ENCODE data around the gene UQCRQ.

UQCRQ gene

DNA sequence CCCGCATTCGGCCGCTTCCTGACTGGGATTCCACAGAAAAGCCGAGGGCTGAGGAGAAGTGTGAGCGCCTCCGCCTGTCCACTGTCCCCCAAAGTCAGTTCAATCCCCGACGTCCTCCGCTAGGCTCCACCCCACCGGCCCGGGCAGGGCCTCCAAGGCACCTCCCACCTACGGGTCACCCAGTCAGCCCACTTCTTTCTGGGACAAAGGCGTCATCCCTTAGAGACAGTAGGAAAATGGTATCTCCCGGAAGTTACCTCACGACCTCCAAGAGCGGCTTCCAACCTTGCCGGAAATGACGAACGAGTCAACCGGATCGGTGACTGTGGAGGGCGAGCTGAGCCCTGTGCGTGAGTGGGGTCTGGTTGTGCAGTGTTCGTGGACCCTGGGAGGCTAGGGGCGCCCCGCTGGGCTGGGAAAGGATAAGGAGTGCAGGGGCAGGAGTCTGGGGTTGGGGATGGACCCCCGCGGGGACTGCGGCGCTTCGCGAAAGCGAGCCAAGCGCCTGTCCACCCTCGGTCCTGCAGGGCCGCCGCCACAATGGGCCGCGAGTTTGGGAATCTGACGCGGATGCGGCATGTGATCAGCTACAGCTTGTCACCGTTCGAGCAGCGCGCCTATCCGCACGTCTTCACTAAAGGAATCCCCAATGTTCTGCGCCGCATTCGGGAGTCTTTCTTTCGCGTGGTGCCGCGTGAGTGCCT lies at the start of gene UQCRQ, which contains the start of gene GDF9:
Gene UQCRQ, plus strand, starts transcription at position 301 of the 704 bp plus-strand sequence. Its CDS starts 240 bp downstream, at position 541.
Gene GDF9, minus strand, starts transcription at position 128 of the 704 bp plus-strand sequence. CDS start 1,936 bp downstream, outside the sequence.
- peak within 1 kb of the TSS; percentile 86 for H3K9ac ChIP-seq (ENCODE audit: low read length)
- peaks cover 20% of the 10 kb centered on the region for H3K79me2 ChIP-seq (ENCODE audit: low read length)
- H3K36me3 ChIP-seq (replicated peaks; ENCODE audit: low read depth, low read length) = peaks cover 8% of the 10 kb centered on the region
- peak within 1 kb of the TSS; percentile 98 for H3K4me2 ChIP-seq (ENCODE audit: low read length)
- peak within 1 kb of the TSS; percentile 72 for H2AFZ ChIP-seq (ENCODE audit: low read depth, low read length)
- H3K27ac ChIP-seq (ENCODE audit: low read length) = peak within 1 kb of the TSS; percentile 29; the same call in 1 of the 2 replicates
- H4K20me1 ChIP-seq (ENCODE audit: insufficient read depth, low read length) = no peaks in the 10 kb centered on the region
- no peaks in the 10 kb centered on the region for H3K9me3 ChIP-seq (ENCODE audit: insufficient read depth, low read length)
- H3K4me3 ChIP-seq (ENCODE audit: low read length) = peak within 1 kb of the TSS; percentile 99
- no peak for TF ChIP-seq EZH2phosphoT487 (IDR thresholded peaks at IDR 0.05; ENCODE audit: low read depth)
- TF ChIP-seq, protein P1, sequence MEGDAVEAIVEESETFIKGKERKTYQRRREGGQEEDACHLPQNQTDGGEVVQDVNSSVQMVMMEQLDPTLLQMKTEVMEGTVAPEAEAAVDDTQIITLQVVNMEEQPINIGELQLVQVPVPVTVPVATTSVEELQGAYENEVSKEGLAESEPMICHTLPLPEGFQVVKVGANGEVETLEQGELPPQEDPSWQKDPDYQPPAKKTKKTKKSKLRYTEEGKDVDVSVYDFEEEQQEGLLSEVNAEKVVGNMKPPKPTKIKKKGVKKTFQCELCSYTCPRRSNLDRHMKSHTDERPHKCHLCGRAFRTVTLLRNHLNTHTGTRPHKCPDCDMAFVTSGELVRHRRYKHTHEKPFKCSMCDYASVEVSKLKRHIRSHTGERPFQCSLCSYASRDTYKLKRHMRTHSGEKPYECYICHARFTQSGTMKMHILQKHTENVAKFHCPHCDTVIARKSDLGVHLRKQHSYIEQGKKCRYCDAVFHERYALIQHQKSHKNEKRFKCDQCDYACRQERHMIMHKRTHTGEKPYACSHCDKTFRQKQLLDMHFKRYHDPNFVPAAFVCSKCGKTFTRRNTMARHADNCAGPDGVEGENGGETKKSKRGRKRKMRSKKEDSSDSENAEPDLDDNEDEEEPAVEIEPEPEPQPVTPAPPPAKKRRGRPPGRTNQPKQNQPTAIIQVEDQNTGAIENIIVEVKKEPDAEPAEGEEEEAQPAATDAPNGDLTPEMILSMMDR (IDR thresholded peaks at IDR 0.05; ENCODE audit: low read depth, low read length) = peak; percentile 30
- peaks cover 14% of the 10 kb centered on the region for H3K4me1 ChIP-seq (ENCODE audit: low read length)
- H3K27me3 ChIP-seq (ENCODE audit: low read depth, low read length) = no peaks in the 10 kb centered on the region

DNA sequence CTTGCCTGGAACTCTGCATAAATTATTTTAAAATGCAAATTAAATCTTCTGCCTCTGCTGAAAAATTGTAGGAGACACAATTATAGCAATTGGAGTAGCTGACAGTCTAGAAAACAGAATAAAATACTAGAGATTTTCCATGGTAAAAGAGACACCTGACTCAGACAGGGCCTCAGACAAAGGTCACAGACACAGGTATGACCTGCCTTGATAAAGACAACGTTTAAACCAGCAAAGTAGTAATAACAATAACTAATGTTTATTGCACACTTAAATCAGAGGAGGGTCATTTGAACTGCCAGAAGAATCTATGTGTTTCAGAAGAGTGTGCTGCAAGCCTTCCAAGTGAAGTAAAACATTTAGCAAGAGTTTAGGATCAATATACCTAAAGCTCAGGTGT lies 49.4 kb upstream of the UQCRQ start:
- Histone ChIP-seq H3K27me3 (ENCODE audit: low read depth, low read length) (0 out of 2 replicates have a peak, but pooled peaks cover 4% of the 10 kb centered on the region), H3K4me2 (ENCODE audit: low read length) (no peak overlapping the region), H3K4me3 (ENCODE audit: low read length) (no peak overlapping the region), H3K9me3 (ENCODE audit: insufficient read depth, low read length) (no peaks in the 10 kb centered on the region), H3K79me2 (ENCODE audit: low read length) (no peaks in the 10 kb centered on the region), H2AFZ (ENCODE audit: low read depth, low read length) (no peak overlapping the region), H3K4me1 (ENCODE audit: low read length) (0 out of 2 replicates have a peak, but pooled peaks cover 6% of the 10 kb centered on the region), H3K27ac (ENCODE audit: low read length) (no peak overlapping the region), H3K36me3 (replicated peaks; ENCODE audit: low read depth, low read length) (no peaks in the 10 kb centered on the region), H4K20me1 (ENCODE audit: insufficient read depth, low read length) (no peaks in the 10 kb centered on the region), H3K9ac (ENCODE audit: low read length) (no peak overlapping the region)
- TF ChIP-seq, protein P1 (IDR thresholded peaks at IDR 0.05; ENCODE audit: low read depth, low read length) = no peak
- no peak for TF ChIP-seq EZH2phosphoT487 (IDR thresholded peaks at IDR 0.05; ENCODE audit: low read depth)

DNA sequence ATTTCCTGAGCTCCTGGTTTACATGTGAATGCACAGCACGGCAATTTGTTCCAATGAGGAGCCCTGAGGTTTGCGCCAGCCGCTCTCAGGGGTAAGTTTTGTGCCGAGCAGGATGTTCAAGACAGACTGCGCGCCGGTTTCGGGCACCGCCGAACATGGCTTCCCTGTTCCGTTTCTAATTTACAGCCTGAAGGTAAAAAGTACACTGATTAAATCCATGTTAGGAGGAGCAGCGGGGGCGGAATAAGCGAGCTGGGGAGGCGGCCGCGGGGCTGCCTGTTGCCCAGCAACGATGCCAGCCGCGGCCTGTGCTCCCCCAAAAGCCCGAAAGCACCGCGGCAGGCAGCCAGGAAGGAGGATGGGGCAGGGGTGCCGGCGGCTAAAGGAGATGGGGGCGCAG lies 47.0 kb upstream of the UQCRQ start:
- 0 out of 2 replicates have a peak, but pooled peaks cover 6% of the 10 kb centered on the region for H3K4me1 ChIP-seq (ENCODE audit: low read length)
- no peak overlapping the region for H3K27ac ChIP-seq (ENCODE audit: low read length)
- no peaks in the 10 kb centered on the region for H3K79me2 ChIP-seq (ENCODE audit: low read length)
- no peaks in the 10 kb centered on the region for H3K9me3 ChIP-seq (ENCODE audit: insufficient read depth, low read length)
- H2AFZ ChIP-seq (ENCODE audit: low read depth, low read length) = peak overlapping the region; percentile 95
- peak overlapping the region; percentile 87 for H3K4me2 ChIP-seq (ENCODE audit: low read length)
- no peaks in the 10 kb centered on the region for H3K27me3 ChIP-seq (ENCODE audit: low read depth, low read length)
- H3K9ac ChIP-seq (ENCODE audit: low read length) = peak overlapping the region; percentile 67
- no peaks in the 10 kb centered on the region for H3K36me3 ChIP-seq (replicated peaks; ENCODE audit: low read depth, low read length)
- H3K4me3 ChIP-seq (ENCODE audit: low read length) = peak overlapping the region; percentile 89
- TF ChIP-seq, protein P1 (IDR thresholded peaks at IDR 0.05; ENCODE audit: low read depth, low read length) = no peak
- TF ChIP-seq EZH2phosphoT487 (IDR thresholded peaks at IDR 0.05; ENCODE audit: low read depth) = no peak
- no peaks in the 10 kb centered on the region for H4K20me1 ChIP-seq (ENCODE audit: insufficient read depth, low read length)

DNA sequence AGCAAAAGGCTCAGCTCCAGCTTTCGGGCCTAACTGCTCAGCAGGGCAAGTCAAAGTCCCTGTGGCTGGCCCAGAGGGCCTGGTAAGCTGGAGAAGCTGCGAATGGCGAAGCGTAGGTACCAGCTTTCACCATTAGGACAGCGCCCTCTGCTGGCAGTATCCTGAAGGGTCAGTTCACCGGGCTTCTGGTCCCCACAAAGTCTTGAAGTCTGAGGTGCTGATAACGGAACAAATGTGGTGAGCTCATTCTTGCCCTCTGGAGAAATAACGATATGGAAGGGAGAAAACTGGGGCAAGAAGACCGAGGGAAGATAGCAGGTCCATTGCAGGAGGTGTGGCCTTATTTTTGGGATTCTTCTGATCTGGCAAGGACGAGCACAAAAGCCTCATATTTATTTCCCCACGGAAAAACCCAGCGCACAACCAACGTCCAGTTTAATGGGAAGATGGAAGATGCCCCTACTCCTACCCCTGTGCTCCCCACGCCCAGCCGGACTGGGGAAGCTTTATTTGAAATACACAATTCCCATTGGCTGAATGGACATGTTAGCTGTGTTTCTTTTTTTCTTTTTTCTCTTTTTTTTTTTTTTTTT lies 46.2 kb upstream of the UQCRQ start:
- H3K4me3 ChIP-seq (ENCODE audit: low read length) = peak overlapping the region; percentile 89
- no peaks in the 10 kb centered on the region for H4K20me1 ChIP-seq (ENCODE audit: insufficient read depth, low read length)
- H3K9ac ChIP-seq (ENCODE audit: low read length) = peak overlapping the region; percentile 67
- TF ChIP-seq EZH2phosphoT487 (IDR thresholded peaks at IDR 0.05; ENCODE audit: low read depth) = no peak
- TF ChIP-seq, protein P1 (IDR thresholded peaks at IDR 0.05; ENCODE audit: low read depth, low read length) = peak; percentile 80
- H2AFZ ChIP-seq (ENCODE audit: low read depth, low read length) = peak overlapping the region; percentile 95
- 0 out of 2 replicates have a peak, but pooled peaks cover 6% of the 10 kb centered on the region for H3K4me1 ChIP-seq (ENCODE audit: low read length)
- H3K27ac ChIP-seq (ENCODE audit: low read length) = no peak overlapping the region
- no peaks in the 10 kb centered on the region for H3K36me3 ChIP-seq (replicated peaks; ENCODE audit: low read depth, low read length)
- no peaks in the 10 kb centered on the region for H3K27me3 ChIP-seq (ENCODE audit: low read depth, low read length)
- no peaks in the 10 kb centered on the region for H3K79me2 ChIP-seq (ENCODE audit: low read length)
- peak overlapping the region; percentile 87 for H3K4me2 ChIP-seq (ENCODE audit: low read length)
- H3K9me3 ChIP-seq (ENCODE audit: insufficient read depth, low read length) = no peaks in the 10 kb centered on the region

Data from OCI-LY3 (cell line).